AG04449 (cell line): ENCODE measurements around the gene UBE2Z.

Source experiments
- CTCF ChIA-PET: fragments of 350-600 bp; formaldehyde crosslinking; extraction: SDS; loops from one replicate; lab custom pipeline; 2021; ENCODE audit warnings: antibody characterized with exemption; lab: Yijun Ruan, JAX
- POLR2A ChIA-PET: fragments of 400-600, 350-600 bp; formaldehyde crosslinking; extraction: SDS; loops from one replicate; lab custom pipeline; 2020; ENCODE audit warnings: antibody characterized with exemption, inconsistent platforms; lab: Yijun Ruan, JAX
- DNase-seq: peaks from one replicate; pipeline ENCODE4 v3.0.0-alpha.2; 2010; ENCODE audit warnings: low read depth, low spot score
- H3K4me3 ChIP-seq: 2 replicates; pipeline ENCODE4 v1.5.1; 2011; ENCODE audit warnings: low read depth, mild to moderate bottlenecking, control low read depth, low read length
- TF ChIP-seq, protein P1 (sequence below): IDR thresholded peaks from one replicate; pipeline ENCODE4 v1.5.1; 2011; ENCODE audit warnings: mild to moderate bottlenecking, moderate library complexity, low read length, control low read depth, inconsistent platforms; ENCODE audit not compliant: insufficient read depth; ENCODE audit errors: missing control alignments

Gene UBE2Z

DNA sequence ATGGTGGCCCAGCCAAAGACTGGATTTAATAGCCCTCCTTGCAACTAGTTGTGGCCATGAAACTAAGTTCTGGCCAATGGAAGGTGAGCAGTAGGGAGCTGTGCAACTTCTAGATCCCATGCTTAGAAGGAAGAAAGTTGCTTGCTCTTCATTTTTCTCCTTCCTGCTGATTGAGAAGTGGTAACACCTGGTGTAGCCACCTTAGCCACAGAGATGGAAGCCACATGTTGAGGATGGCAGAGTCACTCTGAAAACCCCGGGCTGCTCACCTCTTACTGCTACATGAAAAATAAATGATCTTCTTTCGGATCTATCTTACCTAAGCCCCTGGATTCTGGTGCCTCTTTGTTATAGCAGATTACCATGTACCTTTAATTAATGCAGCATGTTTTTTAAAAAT lies 25.9 kb upstream of the UBE2Z start:
- CTCF ChIA-PET = interaction anchor here (0.6 to 23.5 kb wide), 7 partner anchors 19 to 206 kb away, joined by 3 to 797 read pairs (median 58); partner anchors contain the start of genes PRAC1, PRAC2 and TTLL6
- H3K4me3 ChIP-seq = no peak overlapping the region
- no peak for DNase-seq
- TF ChIP-seq, protein P1, sequence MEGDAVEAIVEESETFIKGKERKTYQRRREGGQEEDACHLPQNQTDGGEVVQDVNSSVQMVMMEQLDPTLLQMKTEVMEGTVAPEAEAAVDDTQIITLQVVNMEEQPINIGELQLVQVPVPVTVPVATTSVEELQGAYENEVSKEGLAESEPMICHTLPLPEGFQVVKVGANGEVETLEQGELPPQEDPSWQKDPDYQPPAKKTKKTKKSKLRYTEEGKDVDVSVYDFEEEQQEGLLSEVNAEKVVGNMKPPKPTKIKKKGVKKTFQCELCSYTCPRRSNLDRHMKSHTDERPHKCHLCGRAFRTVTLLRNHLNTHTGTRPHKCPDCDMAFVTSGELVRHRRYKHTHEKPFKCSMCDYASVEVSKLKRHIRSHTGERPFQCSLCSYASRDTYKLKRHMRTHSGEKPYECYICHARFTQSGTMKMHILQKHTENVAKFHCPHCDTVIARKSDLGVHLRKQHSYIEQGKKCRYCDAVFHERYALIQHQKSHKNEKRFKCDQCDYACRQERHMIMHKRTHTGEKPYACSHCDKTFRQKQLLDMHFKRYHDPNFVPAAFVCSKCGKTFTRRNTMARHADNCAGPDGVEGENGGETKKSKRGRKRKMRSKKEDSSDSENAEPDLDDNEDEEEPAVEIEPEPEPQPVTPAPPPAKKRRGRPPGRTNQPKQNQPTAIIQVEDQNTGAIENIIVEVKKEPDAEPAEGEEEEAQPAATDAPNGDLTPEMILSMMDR = no peak
- POLR2A ChIA-PET = no interaction called here

DNA sequence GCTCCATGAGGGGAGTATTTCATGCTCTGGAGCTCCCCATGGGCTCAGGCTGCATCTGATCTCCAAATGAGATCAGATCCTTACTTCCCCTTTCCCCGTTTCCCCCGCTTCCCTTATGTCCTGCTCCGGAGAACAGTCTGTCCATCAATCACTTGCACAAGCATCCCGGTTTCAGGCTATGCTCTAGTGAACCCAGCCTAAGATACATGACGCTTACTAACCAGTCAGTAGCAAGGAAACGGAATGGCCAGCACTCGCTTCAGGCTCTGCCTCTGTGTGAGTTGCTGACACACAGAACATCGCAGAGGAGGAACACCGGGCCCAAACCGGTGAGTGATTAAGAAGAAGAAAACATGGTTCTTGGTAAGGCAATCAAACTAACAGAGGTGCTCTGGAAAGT lies 25.0 kb upstream of the UBE2Z start:
- no peak overlapping the region for H3K4me3 ChIP-seq
- TF ChIP-seq, protein P1 = no peak
- no peak for DNase-seq
- POLR2A ChIA-PET = no interaction called here
- CTCF ChIA-PET = interaction anchor here (1.0 to 23.5 kb wide), 7 partner anchors 8 to 207 kb away, joined by 4 to 797 read pairs (median 58); partner anchors contain the start of genes PRAC1, PRAC2 and TTLL6

GRCh38 chr17:48890086-48890485 lies 18.1 kb upstream of the UBE2Z start:
- TF ChIP-seq, protein P1 = no peak
- ChIA-PET CTCF (interaction anchor here (1.6 to 23.5 kb wide), 4 partner anchors 9 to 143 kb away, joined by 5 to 797 read pairs (median 9); partner anchors contain the start of gene TTLL6), POLR2A (interaction anchor here (0.7 kb wide), 1 partner anchor 30 kb away, joined by 3 read pairs; no protein-coding TSS in a partner anchor)
- DNase-seq = no peak
- H3K4me3 ChIP-seq = no peak overlapping the region

- ChIA-PET CTCF (interaction anchor here (0.6 to 4.1 kb wide), 10 partner anchors 9 to 214 kb away, joined by 3 to 22 read pairs (median 6); partner anchors contain the start of genes PRAC2 and UBE2Z), POLR2A (interaction anchor here (1.2 to 2.7 kb wide), 2 partner anchors 15 to 80 kb away, joined by 3 to 12 read pairs; partner anchors contain the start of gene UBE2Z)
- peak overlapping the region; percentile 97 for H3K4me3 ChIP-seq
- no peak for DNase-seq
- TF ChIP-seq, protein P1 = no peak
Observed at GRCh38 chr17:48892940-48893645, 15.1 kb upstream of the UBE2Z start.

GRCh38 chr17:48893646-48894508 lies 14.3 kb upstream of the UBE2Z start:
- H3K4me3 ChIP-seq = peak overlapping the region; percentile 97
- TF ChIP-seq, protein P1 = no peak
- DNase-seq = no peak
- CTCF ChIA-PET = interaction anchor here (0.7 to 4.1 kb wide), 9 partner anchors 9 to 223 kb away, joined by 3 to 22 read pairs (median 7); partner anchors contain the start of gene UBE2Z
- POLR2A ChIA-PET = interaction anchor here (2.7 kb wide), 1 partner anchor 14 kb away, joined by 12 read pairs; the partner anchor contains the start of gene UBE2Z
